Measurements from ENCODE around the gene GNPTG.

The GNPTG gene

GRCh38 chr16:1356061-1356900, 4.5 kb downstream of the GNPTG start:
- no peaks in the 10 kb centered on the region for H3K27me3 ChIP-seq (ENCODE audit: control insufficient read depth in 1 of 2, insufficient read depth in 2 of 2, low read length in 2 of 2)
- H3K36me3 ChIP-seq (ENCODE audit: insufficient read depth, low read length), result peaks cover 9% of the 10 kb centered on the region
- H3K4me3 ChIP-seq (ENCODE audit: low read depth in 1 of 2, low read length in 2 of 2), result no peak overlapping the region
- H3K9ac ChIP-seq (ENCODE audit: low read length), result no peak overlapping the region
- no peaks in the 10 kb centered on the region for H3K9me3 ChIP-seq (ENCODE audit: low read length)
- peaks cover 16% of the 10 kb centered on the region for H3K4me1 ChIP-seq (ENCODE audit: insufficient read depth, low read length)
- no peak overlapping the region for H3K27ac ChIP-seq (ENCODE audit: low read depth, low read length)

- H3K4me3 ChIP-seq (ENCODE audit: low read depth in 1 of 2, low read length in 2 of 2), result no peak overlapping the region
- H3K36me3 ChIP-seq (ENCODE audit: insufficient read depth, low read length), result peaks cover 20% of the 10 kb centered on the region
- H3K27me3 ChIP-seq (ENCODE audit: control insufficient read depth in 1 of 2, insufficient read depth in 2 of 2, low read length in 2 of 2), result no peaks in the 10 kb centered on the region
- no peak overlapping the region for H3K27ac ChIP-seq (ENCODE audit: low read depth, low read length)
- no peaks in the 10 kb centered on the region for H3K9me3 ChIP-seq (ENCODE audit: low read length)
- H3K4me1 ChIP-seq (ENCODE audit: insufficient read depth, low read length), result peaks cover 9% of the 10 kb centered on the region
- no peak overlapping the region for H3K9ac ChIP-seq (ENCODE audit: low read length)
Observed at GRCh38 chr16:1357906-1358566, 6.3 kb downstream of the GNPTG start.

GRCh38 chr16:1361685-1362360, 10.1 kb downstream of the GNPTG start:
- Histone ChIP-seq H3K9me3 (ENCODE audit: low read length) (no peaks in the 10 kb centered on the region), H3K36me3 (ENCODE audit: insufficient read depth, low read length) (peaks cover 49% of the 10 kb centered on the region), H3K27ac (ENCODE audit: low read depth, low read length) (no peak overlapping the region), H3K4me1 (ENCODE audit: insufficient read depth, low read length) (no peaks in the 10 kb centered on the region), H3K9ac (ENCODE audit: low read length) (no peak overlapping the region), H3K27me3 (ENCODE audit: control insufficient read depth in 1 of 2, insufficient read depth in 2 of 2, low read length in 2 of 2) (no peaks in the 10 kb centered on the region), H3K4me3 (ENCODE audit: low read depth in 1 of 2, low read length in 2 of 2) (no peak overlapping the region)

GRCh38 chr16:1362807-1363206, 11.1 kb downstream of the GNPTG start:
- Histone ChIP-seq H3K4me1 (ENCODE audit: insufficient read depth, low read length) (no peaks in the 10 kb centered on the region), H3K9ac (ENCODE audit: low read length) (no peak overlapping the region), H3K27ac (ENCODE audit: low read depth, low read length) (no peak overlapping the region), H3K4me3 (ENCODE audit: low read depth in 1 of 2, low read length in 2 of 2) (no peak overlapping the region), H3K9me3 (ENCODE audit: low read length) (no peaks in the 10 kb centered on the region), H3K36me3 (ENCODE audit: insufficient read depth, low read length) (peaks cover 49% of the 10 kb centered on the region), H3K27me3 (ENCODE audit: control insufficient read depth in 1 of 2, insufficient read depth in 2 of 2, low read length in 2 of 2) (no peaks in the 10 kb centered on the region)

GRCh38 chr16:1363501-1364041, 11.8 kb downstream of the GNPTG start:
- Histone ChIP-seq H3K36me3 (ENCODE audit: insufficient read depth, low read length) (peaks cover 44% of the 10 kb centered on the region), H3K27me3 (ENCODE audit: control insufficient read depth in 1 of 2, insufficient read depth in 2 of 2, low read length in 2 of 2) (no peaks in the 10 kb centered on the region), H3K9me3 (ENCODE audit: low read length) (no peaks in the 10 kb centered on the region), H3K4me1 (ENCODE audit: insufficient read depth, low read length) (no peaks in the 10 kb centered on the region), H3K27ac (ENCODE audit: low read depth, low read length) (no peak overlapping the region), H3K9ac (ENCODE audit: low read length) (no peak overlapping the region), H3K4me3 (ENCODE audit: low read depth in 1 of 2, low read length in 2 of 2) (no peak overlapping the region)

GRCh38 chr16:1364510-1364909, 12.8 kb downstream of the GNPTG start:
- H3K27me3 ChIP-seq (ENCODE audit: control insufficient read depth in 1 of 2, insufficient read depth in 2 of 2, low read length in 2 of 2), result no peaks in the 10 kb centered on the region
- H3K9me3 ChIP-seq (ENCODE audit: low read length), result no peaks in the 10 kb centered on the region
- H3K9ac ChIP-seq (ENCODE audit: low read length), result no peak overlapping the region
- H3K4me1 ChIP-seq (ENCODE audit: insufficient read depth, low read length), result no peaks in the 10 kb centered on the region
- no peak overlapping the region for H3K27ac ChIP-seq (ENCODE audit: low read depth, low read length)
- H3K4me3 ChIP-seq (ENCODE audit: low read depth in 1 of 2, low read length in 2 of 2), result no peak overlapping the region
- peaks cover 39% of the 10 kb centered on the region for H3K36me3 ChIP-seq (ENCODE audit: insufficient read depth, low read length)

- Histone ChIP-seq H3K27ac (ENCODE audit: low read depth, low read length) (no peak overlapping the region), H3K9me3 (ENCODE audit: low read length) (no peaks in the 10 kb centered on the region), H3K4me1 (ENCODE audit: insufficient read depth, low read length) (no peaks in the 10 kb centered on the region), H3K4me3 (ENCODE audit: low read depth in 1 of 2, low read length in 2 of 2) (no peak overlapping the region), H3K27me3 (ENCODE audit: control insufficient read depth in 1 of 2, insufficient read depth in 2 of 2, low read length in 2 of 2) (no peaks in the 10 kb centered on the region), H3K36me3 (ENCODE audit: insufficient read depth, low read length) (peaks cover 45% of the 10 kb centered on the region), H3K9ac (ENCODE audit: low read length) (no peak overlapping the region)
Observed at GRCh38 chr16:1366060-1366711, 14.5 kb downstream of the GNPTG start.

- no peaks in the 10 kb centered on the region for H3K9me3 ChIP-seq (ENCODE audit: low read length)
- no peak overlapping the region for H3K27ac ChIP-seq (ENCODE audit: low read depth, low read length)
- no peaks in the 10 kb centered on the region for H3K4me1 ChIP-seq (ENCODE audit: insufficient read depth, low read length)
- no peak overlapping the region for H3K4me3 ChIP-seq (ENCODE audit: low read depth in 1 of 2, low read length in 2 of 2)
- H3K36me3 ChIP-seq (ENCODE audit: insufficient read depth, low read length), result peaks cover 45% of the 10 kb centered on the region
- no peaks in the 10 kb centered on the region for H3K27me3 ChIP-seq (ENCODE audit: control insufficient read depth in 1 of 2, insufficient read depth in 2 of 2, low read length in 2 of 2)
- no peak overlapping the region for H3K9ac ChIP-seq (ENCODE audit: low read length)
Observed at GRCh38 chr16:1366712-1367299, 15.1 kb downstream of the GNPTG start.

GRCh38 chr16:1367486-1368174, 15.9 kb downstream of the GNPTG start:
- H3K9ac ChIP-seq (ENCODE audit: low read length), result no peak overlapping the region
- no peak overlapping the region for H3K27ac ChIP-seq (ENCODE audit: low read depth, low read length)
- no peaks in the 10 kb centered on the region for H3K4me1 ChIP-seq (ENCODE audit: insufficient read depth, low read length)
- H3K9me3 ChIP-seq (ENCODE audit: low read length), result no peaks in the 10 kb centered on the region
- H3K27me3 ChIP-seq (ENCODE audit: control insufficient read depth in 1 of 2, insufficient read depth in 2 of 2, low read length in 2 of 2), result no peaks in the 10 kb centered on the region
- peaks cover 39% of the 10 kb centered on the region for H3K36me3 ChIP-seq (ENCODE audit: insufficient read depth, low read length)
- H3K4me3 ChIP-seq (ENCODE audit: low read depth in 1 of 2, low read length in 2 of 2), result no peak overlapping the region

GRCh38 chr16:1371054-1371978, 19.6 kb downstream of the GNPTG start:
- Histone ChIP-seq H3K36me3 (ENCODE audit: insufficient read depth, low read length) (peaks cover 22% of the 10 kb centered on the region), H3K4me1 (ENCODE audit: insufficient read depth, low read length) (no peaks in the 10 kb centered on the region), H3K9ac (ENCODE audit: low read length) (no peak overlapping the region), H3K9me3 (ENCODE audit: low read length) (no peaks in the 10 kb centered on the region), H3K27ac (ENCODE audit: low read depth, low read length) (no peak overlapping the region), H3K27me3 (ENCODE audit: control insufficient read depth in 1 of 2, insufficient read depth in 2 of 2, low read length in 2 of 2) (no peaks in the 10 kb centered on the region), H3K4me3 (ENCODE audit: low read depth in 1 of 2, low read length in 2 of 2) (no peak overlapping the region)
